Heart left ventricle (tissue), 16 donors: Measurements from ENCODE around the gene SLC30A10. TPM values are rescaled to one million over a fixed set of nuclear protein-coding genes. Genes with fewer than 3 reads are reported as not detected.
"Not testable (repeated sequence)": the region's sequence is repeated elsewhere in the genome, so short reads cannot be mapped to it uniquely, and the experiment has no call there.

Experiments
- ATAC-seq, 4 donors: fragments of 200-7000 bp; cut with Tn5 transposase; one replicate each; pipeline ENCODE4 v1.9.1; 2020 to 2022; ENCODE audit warnings: moderate library complexity in 4 of 4, mild to moderate bottlenecking in 3 of 4, moderate number of reproducible peaks in 1 of 4
- DNase-seq, 5 donors: peaks; one replicate each; pipeline ENCODE4 v3.0.0-alpha.2; 2020
- H3K27ac ChIP-seq, 12 donors: fragments of 200-600 bp; sonication (generic) in 4 of 12; one replicate each; pipeline versions ENCODE4 v1.5.0 to v1.8.0; 2016 to 2022; ENCODE audit warnings: mild to moderate bottlenecking in 2 of 12
- H3K27me3 ChIP-seq, 9 donors: fragments of 200-600 bp; sonication (generic) in 2 of 9; one replicate each; pipeline versions ENCODE4 v1.5.1 to v1.8.0; 2016 to 2022; ENCODE audit warnings: mild to moderate bottlenecking in 3 of 9
- H3K36me3 ChIP-seq, 9 donors: fragments of 200-600 bp; sonication (generic) in 2 of 9; one replicate each; pipeline versions ENCODE4 v1.5.0 to v1.8.0; 2018 to 2022; ENCODE audit warnings: mild to moderate bottlenecking in 2 of 9
- H3K4me1 ChIP-seq, 12 donors: fragments of 200-600 bp; sonication (generic) in 4 of 12; one replicate each; pipeline versions ENCODE4 v1.5.0 to v1.8.0; 2016 to 2022; ENCODE audit warnings: mild to moderate bottlenecking in 3 of 12
- H3K4me3 ChIP-seq, 12 donors: fragments of 200-600 bp; sonication (generic) in 4 of 12; one replicate each; pipeline versions ENCODE4 v1.5.0 to v1.8.0; 2017 to 2022; ENCODE audit warnings: mild to moderate bottlenecking in 9 of 12, moderate library complexity in 4 of 12
- H3K9me3 ChIP-seq, 12 donors: fragments of 200-600 bp; sonication (generic) in 4 of 12; one replicate each; pipeline versions ENCODE4 v1.5.0 to v1.8.0; 2016 to 2022; ENCODE audit warnings: mild to moderate bottlenecking in 1 of 12
- CTCF ChIP-seq, 12 donors: fragments of 200-600 bp; sonication (generic) in 4 of 12; IDR thresholded peaks; one replicate each; pipeline versions ENCODE4 v1.5.0 to v1.8.0; 2018 to 2022; ENCODE audit warnings: antibody characterized with exemption in 12 of 12, mild to moderate bottlenecking in 5 of 12
- POLR2A ChIP-seq, 2 donors: fragments of 450-650 bp; IDR thresholded peaks; one replicate each; pipeline ENCODE4 v1.6.1; 2017; ENCODE audit warnings: antibody characterized with exemption in 2 of 2, mild to moderate bottlenecking in 2 of 2, moderate library complexity in 2 of 2
- WGBS, 4 donors: extraction: QIAGEN DNeasy Blood & Tissue Kit in 2 of 4; methylation state at CpG; one replicate each; pipeline versions ENCODE4 v1.1.5 to v1.1.7; 2013 to 2018; 5-methylcytosine and 5-hydroxymethylcytosine counted together
- intact Hi-C, 10 donors: fragments of 100-400 bp; cut with DNase I; formaldehyde crosslinking; loops; one replicate each; pipeline versions ENCODE4 v1.11.1 to v1.14.2; 2022
- polyA plus RNA-seq, 2 donors: library from polyadenylated mRNA; stranded (reverse); fragments of 200-250 nt; gene quantifications; one replicate each; pipeline ENCODE4 v1.2.3, GENCODE V29; 2013
- total RNA-seq, 9 donors: library from RNA; depleted of rRNA in 2 of 9; stranded (reverse); fragments of >200 nt in 2 of 9; fragmentation: NEBNext Ultra II Directional in 3 of 9; extraction: Animal tissue kit (Norgen Biotek cat#: 25700) in 3 of 9; gene quantifications; one replicate each; pipeline versions ENCODE4 v1.1.0 to v1.2.4, GENCODE V29; 2016 to 2023
- donor health status: ischemic (EF 13 %, LVEDD 7.1; RV severe dilation, severe dysfunction).
- donor health status: healthy with polysubstance abuse.
- donor health status: DM: no; HTN: yes; CAD: no.
- donor health status: DM: no; HTN: no; CAD: no.
- donor health status: ischemic (EF 25% LVEDD 6.9; RV normal size, moderate dysfunction).
- donor health status: ischemic (EF 25% LVEDD 5.7; RV mildly dilated, moderate dysfunction).
- donor health status: healthy.
- donor health status: DM: yes; HTN: yes; CAD: no.
- donor health status: ischemic (EF 35%, LVEDD 5.7; RV mildly dilated, moderate dysfunction).
- donor health status: nonischemic (EF 11% LVEDD 7.7; RV severe dilation, severe dysfunction).
- donor health status: DM: yes; HTN: yes; CAD: no.
- donor health status: PGD.
- donor health status: ischemic (EF 29% LVEDD 5.4; RV normal size, mild dysfunction).
- donor health status: nonischemic (EF 23%, LVEDD 6.1; RV moderate dilation, normal function).

The SLC30A10 gene
- total and polyA plus RNA-seq, 11 donors: 0.08 to 0.55 (median 0.16) TPM; not detected in 6

GRCh38 chr1:219907772-219908070 lies 20.6 kb downstream of the SLC30A10 start:
- Histone ChIP-seq H3K36me3 (no peaks in the 10 kb centered on the region), H3K9me3 (no peaks in the 10 kb centered on the region), H3K27me3 (no peaks in the 10 kb centered on the region), H3K4me3 (no peak overlapping the region), H3K4me1 (no peaks in the 10 kb centered on the region), H3K27ac (peak overlapping the region in 1 of 12 donors; percentile 58)
- TF ChIP-seq POLR2A (IDR thresholded peaks at IDR 0.05) (no peak), CTCF (IDR thresholded peaks at IDR 0.05) (no peak)
- WGBS, 4 donors: 72 to 88% (median 74%) methylated on average over 1 of the region's 1 CpG
- ATAC-seq (peak in 1 of 4 donors; percentile 16), DNase-seq (no peak)
- intact Hi-C loops: no loop called here

GRCh38 chr1:219906924-219907771 lies 21.2 kb downstream of the SLC30A10 start:
- H3K27me3 ChIP-seq: no peaks in the 10 kb centered on the region
- no peaks in the 10 kb centered on the region for H3K9me3 ChIP-seq
- TF ChIP-seq POLR2A (IDR thresholded peaks at IDR 0.05) (no peak), CTCF (IDR thresholded peaks at IDR 0.05) (no peak)
- WGBS, 4 donors: 42 to 50% (median 45%) methylated on average over 5 of the region's 5 CpGs
- no peaks in the 10 kb centered on the region for H3K36me3 ChIP-seq
- DNase-seq (no peak), ATAC-seq (peak in 1 of 4 donors; percentile 22)
- no peak overlapping the region for H3K4me3 ChIP-seq
- peak overlapping the region in 1 of 12 donors; percentile 58 for H3K27ac ChIP-seq
- intact Hi-C loops: no loop called here
- no peaks in the 10 kb centered on the region for H3K4me1 ChIP-seq

- H3K4me1 ChIP-seq, H3K4me3 ChIP-seq, H3K27ac ChIP-seq, DNase-seq, H3K36me3 ChIP-seq, H3K27me3 ChIP-seq, H3K9me3 ChIP-seq, ATAC-seq, intact Hi-C loops: not testable (repeated sequence)
- WGBS, 4 donors: 93 to 97% (median 93%) methylated on average over 8 of the region's 8 CpGs
These were observed 21.8 kb downstream of the SLC30A10 start for GRCh38 chr1:219906565-219906923.

GRCh38 chr1:219905524-219905923 lies 22.8 kb downstream of the SLC30A10 start:
- no peaks in the 10 kb centered on the region for H3K36me3 ChIP-seq
- H3K27ac ChIP-seq: no peak overlapping the region
- no peaks in the 10 kb centered on the region for H3K27me3 ChIP-seq
- DNase-seq: no peak
- no peak for ATAC-seq
- intact Hi-C loops: no loop called here
- H3K4me1 ChIP-seq: peaks cover 0 to 1% (median 0%) of the 10 kb centered on the region in 12 donors
- WGBS, 4 donors: 85 to 90% (median 87%) methylated on average over 4 of the region's 4 CpGs
- H3K9me3 ChIP-seq: no peaks in the 10 kb centered on the region
- TF ChIP-seq POLR2A (IDR thresholded peaks at IDR 0.05): no peak
- no peak for TF ChIP-seq CTCF (IDR thresholded peaks at IDR 0.05)
- no peak overlapping the region for H3K4me3 ChIP-seq

GRCh38 chr1:219904934-219905333 lies 23.4 kb downstream of the SLC30A10 start:
- no peak overlapping the region for H3K4me3 ChIP-seq
- no peaks in the 10 kb centered on the region for H3K27me3 ChIP-seq
- intact Hi-C loops: no loop called here
- DNase-seq (no peak), ATAC-seq (no peak)
- H3K27ac ChIP-seq: no peak overlapping the region
- TF ChIP-seq CTCF (IDR thresholded peaks at IDR 0.05) (no peak), POLR2A (IDR thresholded peaks at IDR 0.05) (no peak)
- no peaks in the 10 kb centered on the region for H3K36me3 ChIP-seq
- peaks cover 0 to 5% (median 0%) of the 10 kb centered on the region in 12 donors for H3K4me1 ChIP-seq
- 66 to 90% (median 74%) methylated on average over 2 of the region's 2 CpGs for WGBS, 4 donors
- no peaks in the 10 kb centered on the region for H3K9me3 ChIP-seq
